Activated CD4-positive, alpha-beta T cell treated with anti-CD3 and anti-CD28 coated beads, Interleukin-2, amount 50 U/mL, for 48 hours (primary cell): ENCODE results near the gene OR8K5.
"Not testable (repeated sequence)": the region's sequence is repeated elsewhere in the genome, so short reads cannot be mapped to it uniquely, and the experiment has no call there.

Source experiments
- DNase-seq, 2 experiments: peaks; one replicate each; pipeline ENCODE4 v3.0.0-alpha.2; 2020

The OR8K5 gene

GRCh38 chr11:56160217-56160616 is at the start of gene OR8K5:
Gene OR8K5 (minus strand): TSS chr11:56160317. CDS start chr11:56160317, 0 bp downstream.
- no peak for DNase-seq

- no peak for DNase-seq
Observed at GRCh38 chr11:56207790-56208189, 47.7 kb upstream of the OR8K5 start.

GRCh38 chr11:56197367-56197766 is 37.2 kb upstream of the OR8K5 start:
- DNase-seq: no peak

- DNase-seq: no peak
Observed at GRCh38 chr11:56196705-56197104, 36.6 kb upstream of the OR8K5 start.

- DNase-seq: no peak
Observed at GRCh38 chr11:56188602-56189001, 28.5 kb upstream of the OR8K5 start.

- no peak for DNase-seq
Observed at GRCh38 chr11:56183459-56183858, 23.3 kb upstream of the OR8K5 start.

- DNase-seq: no peak
Observed at GRCh38 chr11:56176318-56176717, 16.2 kb upstream of the OR8K5 start, which contains the start of gene OR5J2. Gene OR5J2 (plus strand): TSS chr11:56176618. CDS start chr11:56176618, 0 bp downstream.

GRCh38 chr11:56172256-56172830 is 12.2 kb upstream of the OR8K5 start:
- DNase-seq: no peak

- no peak for DNase-seq
Observed at GRCh38 chr11:56163804-56164203, 3.7 kb upstream of the OR8K5 start.

- no peak for DNase-seq
Observed at GRCh38 chr11:56152333-56152732, 7.8 kb downstream of the OR8K5 start.

GRCh38 chr11:56151376-56151775 is 8.7 kb downstream of the OR8K5 start:
- no peak for DNase-seq

- DNase-seq: not testable (repeated sequence)
Observed at GRCh38 chr11:56143681-56144080, 16.4 kb downstream of the OR8K5 start.

GRCh38 chr11:56140151-56140661 is 19.9 kb downstream of the OR8K5 start, which contains the start of gene OR8J3:
Gene OR8J3 (minus strand): TSS chr11:56140201. CDS start chr11:56137718, 2,483 bp downstream.
- no peak for DNase-seq

GRCh38 chr11:56122073-56122472 is 38.0 kb downstream of the OR8K5 start, which contains the start of gene OR8H3:
Gene OR8H3 (plus strand): TSS chr11:56122373. CDS start chr11:56122373, 0 bp downstream.
- no peak for DNase-seq
